Measurements from ENCODE around the gene FUT6.

Gene FUT6

DNA sequence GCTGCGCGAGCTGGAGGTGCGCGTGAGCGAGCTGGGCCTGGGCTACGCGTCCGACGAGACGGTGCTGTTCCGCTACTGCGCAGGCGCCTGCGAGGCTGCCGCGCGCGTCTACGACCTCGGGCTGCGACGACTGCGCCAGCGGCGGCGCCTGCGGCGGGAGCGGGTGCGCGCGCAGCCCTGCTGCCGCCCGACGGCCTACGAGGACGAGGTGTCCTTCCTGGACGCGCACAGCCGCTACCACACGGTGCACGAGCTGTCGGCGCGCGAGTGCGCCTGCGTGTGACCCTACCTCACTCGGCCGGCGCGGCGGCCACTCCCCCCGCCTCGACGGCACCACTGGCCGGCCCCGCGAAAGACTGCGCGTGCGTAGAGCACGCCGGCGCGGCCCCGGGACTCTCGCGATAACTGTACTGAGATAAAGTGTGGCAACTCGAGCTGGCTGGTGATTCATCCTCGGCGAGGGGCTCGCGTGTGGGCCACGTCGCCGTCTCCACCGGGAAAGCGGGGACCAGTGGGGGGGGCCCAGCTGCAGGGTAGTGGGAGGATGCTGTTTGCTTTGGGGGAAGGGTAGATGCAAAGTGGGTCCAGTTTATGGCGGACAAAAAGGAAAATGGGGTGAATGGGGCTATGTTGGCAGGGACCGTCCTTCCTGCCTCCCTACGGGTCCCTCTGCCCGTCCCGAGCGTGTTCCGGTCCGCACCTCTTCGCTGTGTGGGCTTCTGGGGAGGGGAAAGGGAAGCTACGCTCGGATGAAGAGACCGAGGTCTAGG, 11.4 kb downstream of the FUT6 start:
- DNase-seq = peak; percentile 80

DNA sequence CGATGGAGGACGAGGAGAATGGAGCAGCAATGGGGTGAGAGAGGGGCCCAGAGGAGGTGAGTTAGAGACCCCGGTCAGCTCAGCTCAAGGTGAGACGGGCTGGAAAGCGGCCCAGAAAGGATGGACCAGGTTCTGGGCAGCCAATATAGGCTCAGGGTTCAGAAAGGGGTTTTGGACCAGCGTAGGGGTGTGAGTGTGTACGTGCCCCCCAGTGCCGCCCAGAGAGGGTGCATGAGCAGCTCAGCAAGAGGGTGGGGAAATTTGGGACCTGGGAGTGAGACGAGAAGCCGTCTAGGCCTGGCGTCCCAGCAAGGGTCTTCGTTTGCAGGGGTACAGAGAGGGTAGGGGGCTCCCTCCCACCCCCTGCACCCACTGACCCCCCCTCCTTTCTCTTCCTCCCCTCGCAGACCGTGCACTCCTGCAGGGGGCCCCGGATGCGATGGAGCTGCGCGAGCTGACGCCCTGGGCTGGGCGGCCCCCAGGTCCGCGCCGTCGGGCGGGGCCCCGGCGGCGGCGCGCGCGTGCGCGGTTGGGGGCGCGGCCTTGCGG, 12.1 kb downstream of the FUT6 start:
- no peak for DNase-seq

DNA sequence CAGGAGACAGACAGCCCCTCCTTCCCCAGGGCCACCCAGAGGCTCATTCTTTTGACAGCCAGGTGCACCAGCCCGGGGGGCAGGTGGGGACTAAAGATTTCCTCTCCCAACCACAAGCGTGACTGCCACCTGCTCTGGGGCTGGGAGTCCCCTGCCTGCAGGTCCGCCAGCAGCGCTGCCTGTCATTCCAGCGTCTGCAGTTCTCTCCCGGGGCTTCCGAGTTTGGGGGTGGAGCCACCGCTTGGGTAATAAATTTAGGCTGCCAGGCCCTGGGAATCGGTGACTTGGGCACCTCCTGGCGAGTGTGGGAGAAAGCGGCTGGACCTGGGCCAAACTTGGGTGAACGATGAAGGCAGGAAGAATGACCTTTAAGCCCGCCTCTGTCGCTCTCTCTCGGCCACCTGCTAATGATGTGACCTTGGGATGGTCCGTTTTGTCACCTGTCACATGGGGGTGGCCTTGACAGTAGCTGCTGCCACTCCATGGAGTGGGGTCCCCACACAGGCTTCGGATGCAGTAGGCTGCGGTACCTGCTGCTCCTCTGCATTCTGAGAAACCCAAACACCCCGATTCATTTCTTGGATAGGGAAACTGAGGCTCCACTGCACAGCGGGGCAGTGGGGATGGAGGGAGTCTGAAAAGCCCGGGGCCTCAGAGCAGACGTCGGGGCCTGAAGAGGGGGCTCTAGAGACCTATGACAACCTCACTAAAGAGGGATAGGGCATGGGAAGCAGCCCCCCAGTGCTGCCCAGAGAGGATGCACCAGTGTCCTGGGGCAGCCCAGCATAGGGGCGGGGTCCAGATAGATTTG, 12.8 kb downstream of the FUT6 start:
- peak; percentile 77 for DNase-seq

DNA sequence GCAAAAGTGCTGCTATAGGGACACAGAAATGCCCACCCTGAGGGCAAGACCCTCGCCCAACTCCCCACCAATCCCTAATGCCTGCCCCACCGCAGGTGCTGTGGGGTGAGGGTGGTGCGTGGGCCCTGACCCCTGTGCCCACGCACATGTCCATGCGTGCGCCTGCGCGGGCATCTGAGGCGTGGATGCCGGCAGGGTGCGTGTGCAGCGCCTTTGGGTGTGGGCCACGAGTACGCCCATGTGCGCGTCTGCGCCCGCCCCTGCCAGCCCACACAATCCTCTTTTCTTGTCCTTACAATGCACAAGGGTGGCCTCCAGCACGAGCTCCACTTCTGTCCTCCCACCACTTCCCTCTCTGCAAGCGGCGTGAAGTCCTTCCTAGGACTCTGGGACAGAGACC, 14.3 kb downstream of the FUT6 start:
- no peak for DNase-seq

DNA sequence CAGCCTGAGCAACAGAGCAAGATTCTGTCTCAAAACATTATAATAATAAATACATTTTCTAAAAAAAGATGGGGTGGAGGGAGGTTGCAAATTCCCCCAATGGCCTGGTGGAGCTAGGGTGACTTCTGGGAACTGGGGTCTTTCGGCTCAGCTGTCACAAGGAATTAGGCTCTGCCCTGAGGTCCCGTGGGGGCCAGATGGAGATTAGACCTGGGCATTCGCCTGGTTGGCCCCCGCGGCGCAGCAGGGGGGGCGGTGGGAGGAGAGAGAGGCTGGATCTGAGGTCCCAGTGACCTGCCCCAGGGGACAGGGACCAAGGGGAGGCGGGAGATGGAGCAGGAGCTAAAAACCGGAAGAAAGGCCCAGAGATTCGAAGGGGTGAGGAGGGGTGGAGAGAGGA, 14.8 kb downstream of the FUT6 start:
- DNase-seq = no peak

DNA sequence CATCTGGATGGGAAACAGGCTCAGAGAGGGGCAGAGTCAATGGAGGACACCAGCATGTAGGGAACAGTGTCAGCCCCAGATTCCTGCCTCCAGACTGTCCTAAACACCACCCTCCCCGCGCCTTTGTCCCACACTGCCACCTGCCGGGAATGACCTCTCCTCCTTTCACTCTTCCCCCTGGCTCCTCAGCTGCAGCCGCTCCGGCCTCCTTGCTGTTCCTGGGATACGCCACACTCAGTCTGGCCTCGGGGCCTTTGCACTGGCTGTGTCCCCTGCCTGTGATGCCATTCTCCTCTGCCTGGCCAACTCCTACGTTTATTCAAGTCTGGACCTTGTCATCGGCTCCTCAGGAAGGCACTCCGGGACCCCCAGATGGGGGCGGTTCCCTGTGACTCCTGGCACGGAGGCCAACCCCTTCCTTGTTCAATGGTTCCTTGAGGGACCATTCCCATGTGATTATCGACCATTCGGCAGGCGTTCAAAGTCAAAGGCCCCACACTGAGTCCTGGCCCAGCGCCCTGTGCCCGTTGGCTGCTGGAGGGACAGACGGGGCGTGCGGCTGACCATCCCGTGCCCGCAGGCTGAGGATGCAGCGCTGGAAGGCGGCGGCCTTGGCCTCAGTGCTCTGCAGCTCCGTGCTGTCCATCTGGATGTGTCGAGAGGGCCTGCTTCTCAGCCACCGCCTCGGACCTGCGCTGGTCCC, 15.8 kb downstream of the FUT6 start:
- DNase-seq = no peak

DNA sequence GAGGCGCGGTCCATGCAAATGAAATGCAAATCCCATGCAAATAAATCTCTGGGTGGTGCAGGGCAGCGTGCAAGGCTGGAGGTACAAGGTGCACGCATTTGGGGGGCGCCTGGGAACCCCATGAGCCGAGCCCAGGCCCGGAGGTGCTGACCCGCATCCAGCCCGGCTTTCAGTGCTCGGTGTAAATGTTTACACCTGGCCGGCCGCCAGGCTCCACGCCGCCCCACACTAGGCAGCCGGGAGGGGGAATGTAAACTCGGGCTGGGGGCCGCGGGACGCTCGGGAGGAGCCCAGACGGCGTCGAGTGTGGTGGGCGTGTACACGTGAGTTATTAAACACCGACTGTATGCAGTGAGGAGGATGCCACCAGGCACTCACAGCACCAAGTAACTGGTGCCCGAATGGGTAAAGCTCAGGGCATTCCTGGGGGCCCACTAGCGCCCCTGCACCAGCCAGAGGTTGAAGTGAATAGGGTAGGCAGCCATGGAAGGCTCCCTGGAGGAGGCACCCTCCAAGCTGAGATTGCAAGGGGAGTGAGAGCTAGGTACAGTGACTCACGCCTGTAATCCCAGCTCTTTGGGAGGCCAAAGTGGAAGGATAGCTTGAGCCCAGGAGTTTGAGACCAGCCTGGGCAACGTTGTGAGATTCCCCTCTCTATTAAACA, 17.2 kb downstream of the FUT6 start:
- no peak for DNase-seq

DNA sequence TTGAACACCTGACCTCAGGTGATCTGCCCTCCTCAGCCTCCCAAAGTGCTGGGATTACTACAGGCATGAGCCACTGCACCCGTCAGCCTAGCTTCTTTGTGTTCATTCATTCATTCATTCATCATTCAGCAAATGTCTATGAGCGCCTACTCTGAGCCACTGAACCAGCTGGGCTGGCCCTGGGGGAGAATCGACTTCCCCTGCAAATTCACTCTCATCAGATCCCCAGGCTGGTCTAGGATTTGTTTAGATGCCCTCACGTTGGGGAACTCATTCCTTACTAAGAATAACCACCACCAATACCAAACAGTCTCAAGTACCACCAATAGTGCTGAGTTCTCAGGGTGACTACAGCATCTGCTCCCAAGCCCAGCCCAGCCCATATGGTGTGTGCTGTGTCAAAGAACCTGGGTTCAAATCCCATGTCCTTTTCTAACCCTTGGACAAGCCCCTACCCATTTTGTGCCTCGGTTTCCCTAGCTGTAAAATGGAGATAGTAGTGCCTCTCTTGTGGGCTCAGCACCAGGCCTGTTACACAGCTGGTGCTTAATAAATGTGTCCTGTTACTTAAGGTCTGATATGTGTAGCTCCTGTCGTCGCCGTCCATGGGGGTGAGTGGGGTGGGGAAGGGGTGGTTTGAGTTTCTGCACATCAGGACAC, 17.9 kb downstream of the FUT6 start:
- DNase-seq = no peak

DNA sequence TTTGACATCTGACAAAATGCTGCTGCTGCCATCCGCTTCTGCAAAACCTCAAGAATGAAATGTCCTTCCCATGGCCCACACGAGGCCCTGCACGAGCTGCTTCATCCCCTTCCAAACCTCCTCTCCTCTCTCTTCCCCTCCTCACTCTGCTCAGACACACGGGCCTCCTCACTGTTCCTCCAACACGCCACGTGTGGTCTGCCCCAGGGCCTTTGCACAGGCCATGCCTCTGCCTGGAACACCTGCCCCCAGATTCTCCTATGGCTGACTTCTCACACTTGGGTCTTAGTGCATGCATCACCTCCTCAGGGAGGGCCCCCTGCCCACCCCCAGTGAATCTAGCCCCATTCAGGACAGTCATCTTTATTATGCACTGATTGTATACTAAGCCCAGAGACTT, 18.7 kb downstream of the FUT6 start:
- no peak for DNase-seq

DNA sequence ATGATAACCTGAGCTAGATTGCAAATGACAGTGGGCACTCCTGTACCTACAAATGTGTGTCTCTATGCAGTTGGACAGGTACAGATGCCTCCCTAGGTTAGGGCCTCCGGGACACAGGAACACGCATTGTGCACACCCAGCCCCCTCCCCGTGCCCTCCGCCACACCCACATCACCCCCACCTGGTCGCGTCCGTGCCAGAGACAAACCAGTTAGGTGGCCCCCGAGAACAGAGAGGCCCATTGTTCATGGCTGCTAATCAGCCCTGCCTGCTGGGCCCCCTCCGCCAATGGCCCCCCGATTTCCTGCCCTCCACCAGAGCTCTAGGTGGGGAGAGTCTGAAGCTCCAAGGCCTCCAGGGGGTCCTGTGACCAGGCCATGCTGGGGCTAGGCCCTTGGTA, 20.9 kb downstream of the FUT6 start:
- DNase-seq = no peak

DNA sequence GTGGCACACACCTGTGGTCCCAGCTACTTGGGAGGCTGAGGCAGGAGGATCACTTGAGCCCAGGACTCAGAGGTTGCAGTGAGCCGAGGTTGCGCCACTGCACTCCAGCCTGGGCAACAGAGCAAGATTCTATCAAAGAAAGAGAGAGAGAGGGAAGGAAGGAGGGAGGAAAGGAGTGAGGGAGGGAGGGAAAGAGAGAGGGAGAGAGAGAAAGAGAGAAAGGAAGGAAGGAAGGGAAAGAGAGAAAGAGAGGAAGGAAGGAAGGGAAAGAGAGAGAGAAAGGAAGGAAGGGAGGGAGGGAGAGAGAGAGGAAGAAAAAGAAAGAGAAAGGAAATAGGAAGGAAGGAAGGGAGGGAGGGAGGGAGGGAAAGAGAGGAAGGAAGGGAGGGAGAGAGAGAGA, 22.3 kb downstream of the FUT6 start:
- DNase-seq = no peak

DNA sequence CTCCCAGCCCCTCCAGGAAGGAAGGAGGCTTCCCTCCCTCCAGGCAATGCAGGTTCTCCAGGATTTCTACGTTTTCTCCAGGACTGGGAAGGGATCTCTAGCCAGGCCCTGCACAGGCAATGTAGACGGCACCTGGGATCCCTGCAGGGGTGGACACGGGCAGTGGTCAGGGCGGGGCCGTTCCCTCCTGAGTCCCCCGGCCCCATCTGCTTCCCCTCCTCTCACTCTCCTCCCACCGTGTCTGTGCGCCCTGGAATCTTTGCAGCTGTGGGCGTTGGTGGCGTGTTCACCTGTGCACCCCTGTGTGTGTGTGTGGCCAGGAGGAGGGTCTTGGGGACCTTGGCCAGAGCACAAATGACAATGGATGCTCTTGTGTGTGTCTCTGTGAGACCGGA, 24.7 kb downstream of the FUT6 start:
- no peak for DNase-seq

DNA sequence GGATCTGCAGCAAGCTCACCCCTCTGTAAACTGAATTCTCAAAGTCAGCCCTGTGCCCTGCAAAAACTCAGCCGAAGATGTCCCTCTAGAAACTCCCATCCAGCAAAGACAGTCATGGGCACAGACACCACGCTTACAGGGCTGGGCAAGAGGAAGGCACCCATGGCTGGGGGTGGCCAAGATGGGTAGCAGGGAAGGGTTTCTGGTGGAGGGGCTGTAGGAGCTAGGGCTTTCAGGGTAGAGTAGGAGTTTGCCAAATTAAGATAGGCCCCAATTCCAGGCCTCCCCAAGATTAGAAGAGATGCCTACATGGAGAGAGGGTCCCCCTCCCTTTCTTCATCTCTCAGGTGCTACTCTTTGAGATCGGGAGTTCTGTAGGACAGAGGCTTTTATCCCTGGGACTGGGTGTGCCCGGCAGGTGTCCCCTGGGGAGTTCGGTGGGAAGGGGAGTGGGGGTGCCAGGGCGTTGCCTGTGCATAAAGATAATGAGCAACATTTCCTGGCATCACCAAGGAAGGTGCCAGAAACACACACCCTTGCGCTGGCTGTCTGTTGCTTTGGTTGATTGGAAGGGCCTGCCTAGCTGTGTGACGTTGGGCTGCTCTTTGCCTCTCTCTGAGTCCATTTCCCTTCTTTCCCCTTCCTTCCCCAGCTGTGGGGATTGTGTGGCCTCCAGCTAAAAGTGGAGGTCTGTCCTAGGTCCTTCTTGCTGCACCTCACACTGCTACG, 25.2 kb downstream of the FUT6 start:
- no peak for DNase-seq

DNA sequence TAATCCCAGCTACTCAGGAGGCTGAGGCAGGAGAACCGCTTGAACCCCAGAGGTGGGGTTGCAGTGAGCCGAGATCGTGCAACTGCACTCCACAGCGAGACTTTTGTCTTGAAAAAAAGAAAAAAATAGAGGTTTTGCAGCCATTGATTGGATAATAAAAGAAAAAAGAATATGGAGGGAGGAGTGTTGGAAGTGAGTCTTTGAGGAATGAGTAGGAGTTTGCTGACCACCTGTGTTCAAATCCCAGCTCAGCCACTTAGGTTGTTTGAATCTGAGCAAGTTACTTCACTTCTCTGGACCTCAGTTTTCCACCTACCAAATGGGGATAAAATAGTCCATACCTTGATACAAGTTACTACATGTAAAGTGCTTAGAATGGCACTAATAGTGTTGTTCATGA, 28.4 kb downstream of the FUT6 start:
- no peak for DNase-seq

DNA sequence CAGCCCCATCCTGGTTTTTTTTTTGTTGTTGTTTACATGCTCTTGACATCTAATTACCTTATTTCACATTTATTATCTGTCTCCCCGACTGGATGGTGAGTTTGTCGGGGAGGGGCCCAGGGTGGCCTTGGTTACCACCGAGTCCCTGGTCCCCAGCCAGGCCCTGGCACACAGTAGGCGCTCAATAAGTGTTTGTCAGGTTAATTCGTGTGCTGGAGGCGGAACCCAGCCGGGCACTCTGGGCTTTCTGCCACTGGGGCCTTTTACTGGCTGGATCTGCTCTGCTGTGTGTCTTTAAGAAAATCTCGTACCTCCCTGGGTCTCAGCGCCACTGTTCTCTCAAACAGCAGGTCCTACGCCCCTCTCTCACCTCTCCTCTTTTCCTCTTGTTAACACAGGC, 30.0 kb downstream of the FUT6 start:
- no peak for DNase-seq

DNA sequence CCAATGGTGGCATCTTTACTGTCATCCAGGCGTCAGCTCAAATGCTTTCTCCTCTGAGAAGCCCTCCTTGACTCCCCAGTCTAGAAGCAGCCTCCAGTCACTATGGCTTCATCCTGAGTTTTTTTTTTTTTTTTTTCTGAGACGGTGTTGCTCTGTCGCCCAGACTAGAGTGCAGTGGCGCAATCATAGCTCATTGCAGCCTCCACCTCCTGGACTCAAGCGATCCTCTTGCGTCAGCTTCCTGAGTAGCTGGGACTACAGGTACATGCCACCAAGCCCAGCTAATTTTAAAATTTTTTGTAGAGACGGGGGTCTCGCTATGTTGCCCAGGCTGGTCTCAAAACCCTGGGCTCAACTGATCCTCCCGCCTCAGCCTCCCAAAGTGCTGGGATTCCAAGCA, 30.4 kb downstream of the FUT6 start:
- DNase-seq = no peak

DNA sequence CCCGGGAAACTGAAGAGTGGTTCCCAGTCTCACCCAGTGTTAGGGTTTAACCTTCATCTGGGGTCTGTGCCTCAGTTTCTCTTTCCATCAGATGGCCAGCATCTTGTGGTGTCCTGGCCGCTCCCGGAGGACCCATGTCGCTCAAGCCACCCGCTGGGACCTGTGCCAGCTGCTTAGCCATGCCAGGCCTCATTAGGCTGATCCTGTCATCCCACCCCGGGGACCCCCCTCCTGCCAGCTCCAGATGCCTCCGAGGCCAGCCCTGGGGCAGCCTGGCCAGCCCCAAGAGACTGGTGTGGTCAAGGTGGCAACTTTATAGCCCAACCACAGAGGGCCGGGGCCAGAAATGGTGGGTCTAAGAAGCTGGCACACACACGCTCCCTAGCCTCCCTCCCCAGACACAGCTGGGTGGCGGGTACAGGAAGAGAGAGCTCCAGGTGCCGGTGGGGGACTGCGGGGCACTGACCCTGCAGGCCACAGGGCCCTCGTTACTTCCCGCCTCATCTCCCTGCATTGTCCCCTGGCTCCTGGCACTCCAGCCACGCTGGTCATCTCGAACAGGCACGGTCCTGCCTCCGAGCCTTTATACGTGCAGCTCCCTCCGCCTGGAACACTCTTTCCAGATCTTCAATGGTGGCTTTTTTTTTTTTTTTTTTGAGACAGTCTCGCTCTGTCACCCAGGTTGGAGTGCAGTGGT, 31.2 kb downstream of the FUT6 start:
- no peak for DNase-seq

DNA sequence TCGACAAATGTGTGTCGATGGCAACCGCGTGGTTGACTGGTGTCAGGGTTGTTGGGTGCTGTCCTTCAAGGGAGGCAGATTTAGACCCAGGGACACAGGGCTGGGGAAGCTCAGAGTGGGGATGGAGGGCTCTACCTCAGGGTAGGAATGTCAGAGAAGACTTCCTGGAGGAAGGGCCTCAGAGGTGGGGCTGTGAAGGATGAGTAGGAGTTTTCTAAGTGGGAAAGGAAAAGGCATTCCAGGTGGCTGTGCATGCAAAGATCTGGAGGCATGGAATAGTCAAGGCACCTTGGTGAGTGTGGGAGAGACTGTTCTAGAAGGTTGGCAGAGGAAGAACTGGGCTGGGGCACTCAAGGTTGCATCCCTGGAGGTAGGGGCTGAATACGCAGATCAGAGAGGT, 32.6 kb downstream of the FUT6 start:
- no peak for DNase-seq

DNA sequence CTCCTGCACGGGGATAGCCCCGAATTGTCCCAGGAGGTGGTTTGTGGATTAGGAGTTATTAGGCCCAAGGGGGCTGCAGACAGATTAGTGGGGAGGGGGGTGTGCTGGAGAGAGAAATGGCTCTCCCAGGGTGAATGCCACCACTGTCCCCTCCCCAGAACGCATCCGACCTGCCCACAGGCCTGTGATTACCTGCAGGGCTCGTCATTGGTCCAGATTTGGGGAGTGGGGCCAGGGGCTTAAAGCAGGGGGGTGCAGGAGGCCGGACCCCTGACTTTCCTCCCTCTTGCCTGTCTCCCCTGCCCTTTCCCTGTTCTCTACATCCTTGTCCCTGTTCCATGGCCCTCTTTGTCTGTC, 33.4 kb downstream of the FUT6 start:
- no peak for DNase-seq

DNA sequence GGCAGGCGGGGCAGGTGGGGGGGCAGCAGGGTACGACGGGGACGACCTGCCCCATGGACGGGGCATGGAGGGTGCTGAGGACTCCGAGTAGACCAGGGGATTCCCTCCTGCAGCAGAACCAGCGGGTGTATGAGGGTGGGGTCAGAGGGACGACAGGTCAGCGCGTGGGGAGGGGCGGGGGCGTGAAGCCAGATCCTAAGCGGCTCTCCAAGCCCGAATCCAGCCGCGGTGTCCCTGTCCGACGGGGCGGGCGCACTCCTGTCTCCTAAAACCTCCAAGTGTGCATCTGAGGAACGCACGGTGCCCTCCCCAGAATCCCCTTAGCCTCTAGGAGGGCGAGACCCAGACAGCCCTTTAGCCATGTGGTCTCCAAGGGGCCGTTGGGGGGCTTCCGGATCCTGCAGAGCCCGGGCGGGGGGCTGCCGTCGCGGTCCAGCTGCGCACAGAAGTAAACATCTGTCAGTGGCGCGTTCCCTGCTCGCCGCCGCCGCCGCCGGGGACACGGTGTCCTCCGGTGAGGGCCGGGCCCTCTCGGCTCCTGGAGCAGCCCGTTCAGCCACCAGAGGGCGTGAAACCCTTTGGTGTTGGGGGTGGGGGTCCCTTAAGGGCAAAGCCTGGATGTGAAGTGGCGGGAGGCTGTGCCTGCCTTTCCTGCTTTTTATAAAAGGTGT, 33.9 kb downstream of the FUT6 start:
- peak; percentile 32 for DNase-seq
